ENCODE results near the gene KIF18B. TPM values are rescaled to one million over a fixed set of nuclear protein-coding genes. Genes with fewer than 3 reads are reported as not detected.
A peak's percentile ranks its signal among the peaks of the same experiment; 100 is the strongest.

The KIF18B gene
- total and polyA plus RNA-seq, 2 of the 13 experiments (the other 11 are each of a cell fraction or from before 2014, with no cell fraction given), result 15.2 to 15.3 TPM

DNA sequence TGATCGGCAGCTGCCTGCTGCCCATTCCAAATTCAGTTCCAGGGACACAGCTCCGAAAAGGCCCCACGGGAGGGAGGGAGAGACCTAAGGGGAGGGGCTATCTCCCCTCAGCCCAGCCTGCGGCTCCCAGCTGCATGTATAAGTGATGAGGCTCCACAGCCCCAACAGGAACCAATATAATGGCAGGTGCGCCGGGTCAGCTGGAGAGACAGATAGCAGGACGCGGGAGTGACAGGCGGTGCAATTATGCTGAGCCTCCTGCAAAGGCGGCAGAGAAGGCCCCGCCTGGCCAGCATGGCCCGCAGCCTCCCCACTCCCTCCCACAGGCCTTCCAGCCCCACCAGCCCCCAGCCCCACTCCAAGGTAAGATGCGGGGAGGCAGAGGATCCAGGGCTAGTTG is 28.6 kb upstream of the KIF18B start (continued):
- no peak for TF ChIP-seq TRAFD1 (CRISPR knock-in tag; IDR thresholded peaks at IDR 0.05; ENCODE audit: borderline replicate concordance)

DNA sequence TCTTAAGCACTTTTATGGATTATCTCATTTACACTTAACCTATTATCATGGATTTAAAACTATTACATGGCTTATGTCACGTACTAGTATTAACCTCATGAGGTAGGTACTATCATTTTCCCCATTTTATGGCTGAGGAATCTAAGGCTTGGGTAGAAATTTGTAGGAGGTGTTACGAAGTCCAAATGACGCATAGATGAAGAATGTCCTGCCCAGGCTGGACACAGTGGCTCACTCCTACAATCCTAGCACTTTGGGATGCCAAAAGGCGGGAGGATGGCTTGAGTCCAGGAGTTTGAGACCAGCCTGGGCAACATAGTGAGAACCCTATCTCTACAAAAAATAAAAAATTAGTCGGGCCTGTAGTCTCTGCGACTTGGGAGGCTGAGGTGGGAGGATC is 25.4 kb upstream of the KIF18B start:
- Histone ChIP-seq H4K20me1 (ENCODE audit: insufficient read depth, low read length) (no peaks in the 10 kb centered on the region), H2AFZ (ENCODE audit: low read length) (no peak overlapping the region), H3K4me3 (replicated peaks in 1 of 3; ENCODE audit: insufficient read depth in 1 of 3, low read depth in 2 of 3, low read length in 3 of 3) (no peak overlapping the region), H3K4me2 (ENCODE audit: low read depth, low read length) (no peak overlapping the region), H3K79me2 (ENCODE audit: insufficient read depth, low read length) (no peaks in the 10 kb centered on the region), H3K9me3 (ENCODE audit: low read length) (no peaks in the 10 kb centered on the region), H3K27me3 (ENCODE audit: control insufficient read depth in 1 of 2, insufficient read depth in 2 of 2, low read length in 2 of 2) (peaks cover 29 to 72% of the 10 kb centered on the region in 2 experiments), H3K9ac (ENCODE audit: insufficient read depth, low read depth, low read length) (no peak overlapping the region), H3K4me1 (ENCODE audit: insufficient read depth, low read length) (peaks cover 36% of the 10 kb centered on the region), H3K36me3 (replicated peaks in 1 of 2; ENCODE audit: control insufficient read depth in 1 of 2, insufficient read depth in 2 of 2, low read length in 2 of 2) (no peaks in the 10 kb centered on the region), H3K27ac (ENCODE audit: extremely low read length, insufficient read depth, low read length) (no peak overlapping the region)
- POLR2A ChIA-PET, result no interaction called here
- intact Hi-C loops (cut with micrococcal nuclease; ENCODE audit: unreplicated experiment) (loop anchor here (1.0 kb wide), 2 partner anchors 8 to 126 kb away; no protein-coding TSS in a partner anchor), in situ Hi-C loops (cut with HindIII; ENCODE audit: extremely low pct_ligation_motif_present, low pct_unique_long_range_greater_than_20kb) (no loop called here)
- FAIRE-seq, result no peak
- peak; percentile 43 for DNase-seq (ENCODE audit: low spot score)
- ATAC-seq, result no peak
- TF ChIP-seq NONO (IDR thresholded peaks at IDR 0.05) (no peak), NONO (CRISPR knock-in tag; conservative IDR thresholded peaks at IDR 0.05) (no peak), TEAD3 (CRISPR knock-in tag; optimal IDR thresholded peaks at IDR 0.05; ENCODE audit: borderline replicate concordance) (peak; percentile 42), ZNF407 (CRISPR knock-in tag; IDR thresholded peaks at IDR 0.05; ENCODE audit: not compliant biosample characterization) (no peak), FOSL2 (CRISPR knock-in tag; IDR thresholded peaks at IDR 0.05) (peak; percentile 74)
- no TSS peak for BruUV-seq (replicated peaks)
- CTCF ChIA-PET (ENCODE audit: low intra/inter-chr PET ratio, low total read pairs), result no interaction called here
- WGBS (ENCODE audit: low lambda C conversion rate), result 37% methylated on average over 6 of the region's 6 CpGs
